GM12872 (cell line): ENCODE data around the gene CYFIP1.

Source experiments
- TF ChIP-seq, protein P1 (sequence below): IDR thresholded peaks from 3 replicates; pipeline ENCODE4 v1.5.1; 2011; ENCODE audit warnings: low read depth, mild to moderate bottlenecking, low read length, moderate library complexity; ENCODE audit not compliant: insufficient read depth

The CYFIP1 gene

DNA sequence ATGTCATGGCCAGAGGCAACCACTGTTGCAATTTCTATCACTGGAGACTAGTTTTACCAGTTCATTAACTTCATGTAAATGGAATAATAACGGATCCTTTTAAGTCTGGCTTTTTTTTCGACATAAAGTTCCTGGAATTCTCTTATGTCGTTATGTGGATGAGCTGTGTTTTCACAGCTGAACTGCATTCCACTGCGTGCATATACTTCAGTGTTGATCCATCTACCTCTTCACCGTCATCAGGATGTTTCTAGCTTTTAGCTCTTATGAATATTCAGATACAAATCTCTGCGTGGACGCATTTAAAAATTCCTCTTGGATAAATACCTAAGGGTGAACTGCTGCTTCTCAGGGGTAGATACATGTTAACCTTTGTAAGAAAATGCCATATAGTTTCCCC, 15.6 kb upstream of the CYFIP1 start:
- TF ChIP-seq, protein P1, sequence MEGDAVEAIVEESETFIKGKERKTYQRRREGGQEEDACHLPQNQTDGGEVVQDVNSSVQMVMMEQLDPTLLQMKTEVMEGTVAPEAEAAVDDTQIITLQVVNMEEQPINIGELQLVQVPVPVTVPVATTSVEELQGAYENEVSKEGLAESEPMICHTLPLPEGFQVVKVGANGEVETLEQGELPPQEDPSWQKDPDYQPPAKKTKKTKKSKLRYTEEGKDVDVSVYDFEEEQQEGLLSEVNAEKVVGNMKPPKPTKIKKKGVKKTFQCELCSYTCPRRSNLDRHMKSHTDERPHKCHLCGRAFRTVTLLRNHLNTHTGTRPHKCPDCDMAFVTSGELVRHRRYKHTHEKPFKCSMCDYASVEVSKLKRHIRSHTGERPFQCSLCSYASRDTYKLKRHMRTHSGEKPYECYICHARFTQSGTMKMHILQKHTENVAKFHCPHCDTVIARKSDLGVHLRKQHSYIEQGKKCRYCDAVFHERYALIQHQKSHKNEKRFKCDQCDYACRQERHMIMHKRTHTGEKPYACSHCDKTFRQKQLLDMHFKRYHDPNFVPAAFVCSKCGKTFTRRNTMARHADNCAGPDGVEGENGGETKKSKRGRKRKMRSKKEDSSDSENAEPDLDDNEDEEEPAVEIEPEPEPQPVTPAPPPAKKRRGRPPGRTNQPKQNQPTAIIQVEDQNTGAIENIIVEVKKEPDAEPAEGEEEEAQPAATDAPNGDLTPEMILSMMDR: no peak

DNA sequence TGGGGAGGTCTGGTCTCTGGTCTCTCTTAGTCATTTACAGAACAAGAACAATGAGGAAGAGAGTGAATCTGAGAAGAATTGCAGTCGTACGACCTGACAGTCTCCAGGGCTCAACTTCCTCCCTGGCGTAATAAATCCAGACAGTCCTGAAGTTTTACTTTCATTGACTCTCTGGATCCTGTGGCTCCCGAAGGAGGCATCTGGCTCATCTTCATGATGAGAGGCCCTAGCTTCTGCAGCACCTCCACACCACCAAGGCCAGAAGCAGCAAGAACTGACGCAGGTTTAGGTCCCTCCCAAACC, 11.8 kb upstream of the CYFIP1 start:
- TF ChIP-seq, protein P1: no peak

DNA sequence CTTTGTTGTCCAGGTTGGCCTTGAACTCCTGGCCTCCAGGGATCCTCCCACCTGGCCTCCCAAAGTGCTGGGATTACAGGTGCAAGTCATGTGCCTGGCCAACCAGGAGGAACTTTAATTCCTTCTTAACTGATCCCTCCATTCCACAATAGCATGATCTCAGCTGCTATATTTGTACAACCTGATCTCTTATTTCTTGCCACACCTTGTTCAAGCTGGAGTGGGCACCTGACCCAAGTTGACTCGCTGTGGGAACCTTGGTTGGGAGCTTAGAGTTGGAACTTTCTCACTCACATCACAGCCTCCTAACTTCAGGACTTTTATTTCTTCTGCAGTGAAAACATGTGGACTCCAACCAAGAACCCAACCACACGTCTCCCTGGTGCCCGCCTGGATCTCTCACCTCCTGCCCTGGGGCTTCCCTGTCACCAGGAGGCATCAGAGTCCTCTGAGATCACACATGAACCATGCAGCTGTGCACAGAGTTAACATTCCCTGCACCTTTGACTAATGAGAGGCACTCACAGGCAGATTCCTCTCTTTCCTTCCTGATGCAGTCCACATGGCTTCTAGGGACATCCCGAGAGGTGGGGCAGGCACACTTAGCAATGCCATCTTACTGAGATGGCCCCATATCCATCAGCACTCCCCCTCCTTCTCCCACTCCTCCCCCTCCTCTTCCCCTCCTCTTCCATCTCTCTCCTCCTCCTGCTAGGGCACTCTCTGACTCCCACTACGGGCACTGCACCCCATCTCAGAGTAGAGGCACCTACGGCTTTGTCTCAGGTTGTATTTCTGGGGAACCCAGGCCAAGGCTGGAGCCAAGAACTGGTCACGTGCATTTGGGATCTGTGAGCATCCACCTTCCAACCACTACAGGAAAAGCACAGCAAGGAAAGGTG, 9.7 kb upstream of the CYFIP1 start:
- TF ChIP-seq, protein P1: no peak

DNA sequence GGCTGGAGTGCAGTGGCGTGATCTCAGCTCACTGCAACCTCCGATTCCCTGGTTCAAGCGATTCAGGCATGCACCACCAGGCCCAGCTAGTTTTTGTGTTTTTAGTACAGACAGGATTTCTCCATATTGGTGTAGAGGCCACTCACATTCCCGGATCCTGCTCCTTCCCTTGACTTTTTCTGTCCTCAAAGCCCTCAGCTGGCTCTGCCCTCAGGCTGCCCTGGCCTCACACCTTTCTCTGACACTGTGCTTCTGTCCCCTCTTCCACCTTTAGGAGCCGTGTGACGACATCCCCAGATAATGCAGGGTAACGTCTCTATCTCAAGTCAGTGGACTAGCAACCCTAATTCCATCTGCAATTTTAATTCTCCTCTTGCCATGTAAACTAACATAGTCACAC, 8.6 kb upstream of the CYFIP1 start:
- TF ChIP-seq, protein P1: no peak

DNA sequence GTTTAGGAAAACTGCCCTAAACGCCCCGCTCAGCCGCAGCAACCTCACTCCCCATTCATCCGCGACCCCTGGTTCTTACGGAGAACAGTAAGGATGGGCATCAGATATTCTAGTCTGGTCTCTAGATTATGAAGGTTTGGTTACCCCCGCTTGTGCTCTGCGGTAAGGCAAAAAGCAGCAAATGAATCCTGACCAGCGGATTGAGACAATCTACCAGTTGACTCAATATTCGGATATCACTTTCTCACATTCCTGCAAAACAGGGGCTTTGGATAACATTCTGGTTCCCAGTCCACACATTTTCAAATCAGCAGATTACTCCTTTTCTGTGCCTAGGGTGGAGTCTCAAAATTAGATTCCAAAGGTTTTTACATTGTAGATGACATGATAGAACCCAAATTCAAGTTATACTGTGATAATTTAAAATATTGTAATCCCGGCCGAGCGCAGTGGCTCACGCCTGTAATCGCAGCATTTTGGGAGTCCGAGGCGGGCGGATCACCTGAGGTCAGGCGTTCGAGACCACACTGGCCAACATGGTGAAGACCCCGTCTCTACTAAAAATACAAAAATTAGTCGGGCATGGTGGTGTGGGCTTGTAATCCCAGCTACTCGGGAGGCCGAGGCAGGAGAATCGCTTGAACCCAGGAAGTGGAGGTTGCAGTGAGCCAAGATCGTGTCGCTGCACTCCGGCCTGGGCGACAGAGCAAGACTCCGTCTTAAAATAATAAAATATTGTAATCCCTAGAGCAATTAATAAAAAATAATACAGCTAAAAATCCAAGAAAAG, 1.1 kb upstream of the CYFIP1 start:
- TF ChIP-seq, protein P1: no peak

DNA sequence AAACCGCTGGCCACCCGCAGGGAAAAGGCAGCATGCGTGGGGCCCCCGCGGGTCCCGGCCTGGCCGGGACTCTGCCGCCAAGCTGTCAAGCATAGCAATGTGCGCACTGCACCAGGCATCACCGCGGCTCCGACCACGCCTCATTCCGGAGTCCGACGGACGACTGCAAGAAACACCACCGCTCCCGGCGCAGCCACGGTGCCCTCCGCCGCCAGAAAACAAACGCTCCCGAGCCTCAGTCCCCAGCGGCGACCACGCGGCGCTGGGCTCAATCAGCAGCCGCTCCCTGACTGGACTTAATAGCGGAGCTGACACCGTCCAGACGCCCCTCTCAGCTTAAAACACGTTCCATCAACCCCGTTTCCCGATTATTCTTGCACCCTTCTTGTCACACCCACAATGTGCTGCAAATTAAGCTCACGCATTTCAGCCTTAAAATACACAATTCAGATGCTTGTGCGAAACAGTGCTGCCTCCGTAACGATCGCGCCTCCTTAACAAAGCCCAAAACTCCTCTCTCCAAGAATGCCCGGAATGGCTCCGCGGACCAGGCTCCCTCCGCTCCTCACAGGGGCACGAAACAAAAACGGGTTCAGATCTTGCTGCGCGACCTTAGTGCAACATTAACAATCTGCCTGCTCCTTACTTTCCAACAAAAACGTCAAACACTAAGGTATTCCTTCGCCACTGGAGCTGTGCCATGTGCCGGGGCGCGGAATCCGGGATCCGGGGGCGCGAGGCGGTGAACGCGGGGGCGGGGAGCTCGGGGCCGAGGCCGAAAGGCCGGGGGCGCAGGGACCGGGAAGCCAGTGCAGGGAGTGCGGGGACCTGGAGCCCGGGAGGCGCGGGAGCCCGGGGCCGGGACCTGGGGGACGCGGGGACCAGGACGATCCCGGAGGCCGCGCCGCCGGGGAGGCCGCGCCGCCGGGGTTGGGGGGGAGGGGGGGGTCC, 655 bp downstream of the CYFIP1 start:
- TF ChIP-seq, protein P1: no peak
